Small intestine (tissue), 7 donors: ENCODE data around the gene JAKMIP1. TPM values are rescaled to one million over a fixed set of nuclear protein-coding genes. Genes with fewer than 3 reads are reported as not detected.

Source experiments
- DNase-seq, 2 donors: peaks; one replicate each; pipeline versions ENCODE4 v3.0.0 to v3.0.0-alpha.2; 2013
- FAIRE-seq: peaks from 2 replicates; lab custom pipeline; 2012; peaks lifted over from hg19 to GRCh38; lab: Jason Lieb, UNC
- H3K27ac ChIP-seq, 3 donors: one replicate each; pipeline ENCODE4 v1.5.1; 2013; ENCODE audit warnings: low read length in 2 of 3, mild to moderate bottlenecking in 2 of 3, control low read depth in 1 of 3, inconsistent platforms in 1 of 3, low read depth in 1 of 3, moderate library complexity in 1 of 3
- H3K27me3 ChIP-seq, 3 donors: one replicate each; pipeline ENCODE4 v1.6.1; 2013; ENCODE audit warnings: low read length in 3 of 3, inconsistent platforms in 1 of 3; ENCODE audit not compliant: control insufficient read depth in 3 of 3, insufficient read depth in 3 of 3
- H3K36me3 ChIP-seq, 3 donors: one replicate each; pipeline ENCODE4 v1.6.1; 2013; ENCODE audit warnings: low read length in 3 of 3, inconsistent platforms in 1 of 3, low read depth in 1 of 3, mild to moderate bottlenecking in 1 of 3, moderate library complexity in 1 of 3; ENCODE audit not compliant: control insufficient read depth in 3 of 3, insufficient read depth in 2 of 3
- H3K4me1 ChIP-seq, 3 donors: one replicate each; pipeline ENCODE4 v1.6.1; 2013; ENCODE audit warnings: low read length in 2 of 3, inconsistent platforms in 1 of 3, low read depth in 1 of 3, mild to moderate bottlenecking in 1 of 3, moderate library complexity in 1 of 3; ENCODE audit not compliant: control insufficient read depth in 3 of 3, insufficient read depth in 2 of 3
- H3K4me3 ChIP-seq, 3 donors: one replicate each; pipeline ENCODE4 v1.5.1; 2013; ENCODE audit warnings: low read length in 3 of 3, control low read depth in 1 of 3, inconsistent platforms in 1 of 3, low read depth in 1 of 3, mild to moderate bottlenecking in 1 of 3, moderate library complexity in 1 of 3
- H3K9me3 ChIP-seq, 2 donors: one replicate each; pipeline ENCODE4 v1.6.1; 2013; ENCODE audit warnings: low read depth in 1 of 2, low read length in 1 of 2; ENCODE audit not compliant: control insufficient read depth in 2 of 2, insufficient read depth in 1 of 2
- WGBS, 3 donors: extraction: QIAGEN DNeasy Blood & Tissue Kit; methylation state at CpG; one replicate each; pipeline ENCODE4 v1.1.7; 2013; 5-methylcytosine and 5-hydroxymethylcytosine counted together
- polyA plus RNA-seq, 4 donors: library from polyadenylated mRNA; stranded (reverse) in 3 of 4; unstranded in 1 of 4; fragments of 200-250 nt in 3 of 4; fragments of 120-200 nt in 1 of 4; gene quantifications; one replicate each; pipeline versions ENCODE4 v1.2.1 to v1.2.3, GENCODE V29; 2013
- donor health status: healthy with polysubstance abuse.
- donor health status: control.
- donor health status: control.
- donor health status: Bipolar disorder and iron deficiency.
- donor health status: healthy.

JAKMIP1 gene
- polyA plus RNA-seq, 4 donors = 0.25 to 1.8 (median 1.0) TPM

- H3K27ac ChIP-seq = no peak overlapping the region
- H3K9me3 ChIP-seq = peaks cover 0 to 4% of the 10 kb centered on the region in 2 donors
- H3K4me1 ChIP-seq = no peaks in the 10 kb centered on the region
- no peaks in the 10 kb centered on the region for H3K27me3 ChIP-seq
- no peak overlapping the region for H3K4me3 ChIP-seq
- no peaks in the 10 kb centered on the region for H3K36me3 ChIP-seq
- FAIRE-seq (no peak), DNase-seq (no peak)
Observed at GRCh38 chr4:5984843-5985242, 215.5 kb downstream of the JAKMIP1 start.

DNA sequence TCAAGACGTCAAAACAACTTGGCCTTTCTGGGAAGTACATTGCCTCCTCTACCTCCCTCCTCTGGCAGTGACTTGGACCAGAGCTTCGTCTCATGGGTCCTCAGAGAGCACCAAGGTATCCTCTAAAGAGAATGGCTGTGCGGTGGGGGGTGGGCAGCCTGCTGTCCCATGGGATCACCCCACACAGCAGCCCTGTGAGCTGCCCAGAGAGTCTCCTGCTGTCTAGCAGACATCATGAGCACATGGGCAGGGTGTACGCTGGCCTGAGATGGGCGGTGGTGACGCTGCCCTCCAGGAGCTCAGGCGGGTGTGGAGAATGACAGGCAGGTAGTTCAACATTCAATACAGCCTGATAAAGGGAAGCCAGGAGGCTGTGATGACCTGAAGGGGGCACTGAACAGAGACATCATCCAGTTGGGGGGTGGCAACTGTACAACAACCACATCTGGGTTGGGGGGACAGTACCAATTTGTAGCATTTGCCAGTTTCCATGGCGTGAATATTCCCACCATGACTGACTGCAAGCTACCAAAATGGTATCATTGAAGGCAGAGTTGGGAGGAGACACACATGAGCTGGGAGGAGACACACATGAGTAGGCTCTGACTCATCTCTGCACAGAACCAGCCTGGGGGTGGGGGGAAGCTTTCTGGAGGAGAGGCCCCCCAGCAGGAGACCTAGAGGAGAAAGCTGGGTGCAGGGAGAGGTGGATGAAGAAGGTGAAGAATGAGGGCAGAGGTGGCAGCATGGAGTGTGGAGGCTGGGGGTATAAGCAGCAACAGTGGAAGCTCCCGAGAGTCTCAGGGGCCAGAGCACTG, 218.0 kb downstream of the JAKMIP1 start:
- H3K9me3 ChIP-seq = peaks cover 0 to 4% of the 10 kb centered on the region in 2 donors
- no peak for DNase-seq
- H3K27me3 ChIP-seq = no peaks in the 10 kb centered on the region
- no peaks in the 10 kb centered on the region for H3K4me1 ChIP-seq
- FAIRE-seq = no peak
- H3K36me3 ChIP-seq = no peaks in the 10 kb centered on the region
- no peak overlapping the region for H3K27ac ChIP-seq
- 68 to 78% (median 76%) methylated on average over 9 of the region's 9 CpGs for WGBS, 3 donors
- no peak overlapping the region for H3K4me3 ChIP-seq

DNA sequence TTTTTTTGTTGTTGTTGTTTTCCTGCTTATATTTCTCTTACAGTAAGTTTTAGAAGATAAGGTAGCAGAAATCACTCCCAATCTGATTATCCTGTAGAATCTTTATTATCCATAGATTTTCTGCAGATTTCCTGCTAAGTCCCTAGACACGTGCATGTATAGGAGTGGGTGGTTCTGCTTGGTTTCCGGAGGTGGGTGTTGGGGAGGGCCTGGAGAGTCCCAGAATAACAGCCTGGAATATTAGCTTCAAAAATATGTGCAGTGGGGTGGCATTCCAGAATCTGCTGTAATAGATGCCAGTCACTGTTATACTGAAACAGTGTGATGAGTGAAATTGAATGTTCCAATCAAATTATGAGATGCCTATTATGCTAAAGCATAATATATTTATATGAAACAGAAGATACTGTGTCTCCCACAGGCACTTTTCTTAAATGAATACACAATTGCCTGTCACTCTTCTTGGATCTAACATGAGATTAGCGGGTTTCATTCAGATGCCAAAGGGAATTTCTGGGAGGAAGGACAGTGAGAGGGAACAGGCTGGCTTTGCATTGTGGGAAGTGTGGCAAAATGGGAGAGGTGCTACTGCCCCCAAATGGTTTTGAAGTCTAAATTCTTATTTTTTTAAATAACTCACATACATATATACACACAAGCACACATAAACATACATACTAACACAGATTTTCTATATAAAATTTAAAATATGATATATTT, 219.8 kb downstream of the JAKMIP1 start:
- Histone ChIP-seq H3K27ac (no peak overlapping the region), H3K36me3 (no peaks in the 10 kb centered on the region), H3K4me1 (no peaks in the 10 kb centered on the region), H3K4me3 (no peak overlapping the region), H3K27me3 (peaks cover 0 to 2% (median 0%) of the 10 kb centered on the region in 3 donors), H3K9me3 (peaks cover 0 to 4% of the 10 kb centered on the region in 2 donors)
- FAIRE-seq (no peak), DNase-seq (no peak)
- 47 to 55% (median 51%) methylated on average over 3 of the region's 3 CpGs for WGBS, 3 donors

DNA sequence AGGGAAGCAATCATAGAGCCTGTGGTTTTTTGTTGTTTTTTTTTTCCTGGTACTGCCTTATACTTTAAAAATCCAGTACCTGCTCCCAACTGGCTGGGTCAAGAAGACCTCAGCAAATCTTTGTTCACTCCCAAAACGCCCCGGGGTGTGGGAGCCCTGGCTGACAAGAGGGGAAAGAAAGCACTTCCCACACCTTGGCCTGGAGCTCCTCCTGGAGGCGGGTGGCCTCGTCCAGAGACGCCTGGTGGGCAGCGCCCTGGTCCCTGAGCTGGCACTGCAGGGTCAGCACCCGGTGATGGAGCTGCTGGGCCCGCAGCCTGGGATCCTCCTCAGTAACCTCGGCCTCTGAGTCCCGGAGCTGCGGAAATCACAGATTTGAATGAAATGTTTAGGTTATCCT, 220.4 kb downstream of the JAKMIP1 start:
- Histone ChIP-seq H3K36me3 (no peaks in the 10 kb centered on the region), H3K27ac (no peak overlapping the region), H3K4me1 (no peaks in the 10 kb centered on the region), H3K4me3 (no peak overlapping the region), H3K9me3 (peaks cover 0 to 4% of the 10 kb centered on the region in 2 donors), H3K27me3 (peaks cover 0 to 2% (median 0%) of the 10 kb centered on the region in 3 donors)
- WGBS, 3 donors = 18 to 28% (median 23%) methylated on average over 11 of the region's 11 CpGs
- FAIRE-seq (no peak), DNase-seq (no peak)

DNA sequence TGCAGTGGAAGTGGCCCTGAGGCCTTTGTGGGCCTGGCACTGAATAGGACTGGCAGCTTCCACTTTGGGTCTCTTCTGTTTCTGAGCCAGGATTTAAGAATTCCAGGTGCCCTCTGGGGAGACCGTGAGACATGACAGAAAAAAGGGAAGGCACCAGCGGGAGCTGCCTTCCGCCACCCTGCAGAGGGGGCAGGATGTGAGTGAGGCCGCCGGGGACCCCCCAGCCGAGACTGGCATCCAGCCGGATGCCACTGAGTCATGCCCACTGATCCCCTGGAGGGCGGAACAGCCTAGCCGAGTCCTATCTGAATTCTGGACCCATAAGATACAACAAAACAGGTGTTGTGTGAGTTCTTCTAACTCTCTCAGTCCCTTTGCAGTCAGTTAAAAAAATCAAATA, 223.4 kb downstream of the JAKMIP1 start:
- Histone ChIP-seq H3K9me3 (no peaks in the 10 kb centered on the region), H3K4me3 (no peak overlapping the region), H3K36me3 (no peaks in the 10 kb centered on the region), H3K27ac (no peak overlapping the region), H3K27me3 (peaks cover 0 to 2% (median 2%) of the 10 kb centered on the region in 3 donors), H3K4me1 (no peaks in the 10 kb centered on the region)
- WGBS, 3 donors = 73 to 81% (median 78%) methylated on average over 9 of the region's 9 CpGs
- DNase-seq (no peak), FAIRE-seq (no peak)

- H3K4me3 ChIP-seq = no peak overlapping the region
- WGBS, 3 donors = 64 to 80% (median 76%) methylated on average over 6 of the region's 6 CpGs
- H3K27ac ChIP-seq = no peak overlapping the region
- FAIRE-seq (no peak), DNase-seq (no peak)
- H3K36me3 ChIP-seq = no peaks in the 10 kb centered on the region
- H3K27me3 ChIP-seq = peaks cover 0 to 2% (median 2%) of the 10 kb centered on the region in 3 donors
- H3K9me3 ChIP-seq = no peaks in the 10 kb centered on the region
- H3K4me1 ChIP-seq = no peaks in the 10 kb centered on the region
Observed at GRCh38 chr4:5976431-5976830, 223.9 kb downstream of the JAKMIP1 start.

Other genes with a start within 250 kb of the JAKMIP1 start
- under 1 TPM in 2 of 4 donors, not detected in 2; 0.04 to 0.49 TPM for gene C4orf50, start 182.1 kb downstream of the JAKMIP1 start, polyA plus RNA-seq
- 10 to 100 TPM in 2 of 4 donors, 1 to 10 TPM in 2; 4.1 to 35.1 (median 12.2) TPM for gene WFS1, start 69.3 kb upstream of the JAKMIP1 start, polyA plus RNA-seq